Measurements from ENCODE around the gene GRIK4.

DNA sequence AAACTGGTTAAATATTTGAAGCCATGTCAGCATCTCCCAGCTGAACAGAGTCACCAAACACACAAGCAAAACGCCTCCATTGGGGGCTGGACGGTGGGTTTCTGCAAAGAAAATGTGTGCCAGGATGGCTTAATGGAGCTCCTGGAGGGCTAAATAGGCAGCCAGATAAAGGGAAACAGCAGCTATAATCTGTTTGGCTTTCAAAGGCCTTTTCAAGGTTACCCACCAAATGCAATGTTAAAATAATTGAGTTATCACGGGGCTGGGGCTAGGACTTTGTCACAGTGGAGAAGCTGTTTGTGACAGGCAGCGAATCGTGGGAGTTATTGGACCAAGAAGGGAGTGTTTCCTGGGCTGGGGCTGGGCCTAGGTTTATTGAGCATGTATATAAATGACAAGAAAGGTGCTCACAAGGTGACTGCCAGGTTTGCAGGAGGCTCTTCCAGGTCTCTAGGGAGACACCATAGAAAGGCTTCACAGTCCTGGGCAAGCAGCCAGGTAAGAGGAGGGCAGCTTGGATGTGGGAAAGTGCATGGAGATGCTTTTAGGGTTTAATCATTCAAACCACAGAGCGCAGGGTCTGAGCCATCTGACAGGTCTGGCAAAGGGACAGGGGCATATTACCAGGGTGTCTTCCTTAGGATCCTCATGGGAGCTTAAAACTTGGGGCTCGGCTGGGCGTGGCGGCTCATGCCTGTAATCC is 28.3 kb downstream of the GRIK4 start:
- TF ChIP-seq, protein P1, sequence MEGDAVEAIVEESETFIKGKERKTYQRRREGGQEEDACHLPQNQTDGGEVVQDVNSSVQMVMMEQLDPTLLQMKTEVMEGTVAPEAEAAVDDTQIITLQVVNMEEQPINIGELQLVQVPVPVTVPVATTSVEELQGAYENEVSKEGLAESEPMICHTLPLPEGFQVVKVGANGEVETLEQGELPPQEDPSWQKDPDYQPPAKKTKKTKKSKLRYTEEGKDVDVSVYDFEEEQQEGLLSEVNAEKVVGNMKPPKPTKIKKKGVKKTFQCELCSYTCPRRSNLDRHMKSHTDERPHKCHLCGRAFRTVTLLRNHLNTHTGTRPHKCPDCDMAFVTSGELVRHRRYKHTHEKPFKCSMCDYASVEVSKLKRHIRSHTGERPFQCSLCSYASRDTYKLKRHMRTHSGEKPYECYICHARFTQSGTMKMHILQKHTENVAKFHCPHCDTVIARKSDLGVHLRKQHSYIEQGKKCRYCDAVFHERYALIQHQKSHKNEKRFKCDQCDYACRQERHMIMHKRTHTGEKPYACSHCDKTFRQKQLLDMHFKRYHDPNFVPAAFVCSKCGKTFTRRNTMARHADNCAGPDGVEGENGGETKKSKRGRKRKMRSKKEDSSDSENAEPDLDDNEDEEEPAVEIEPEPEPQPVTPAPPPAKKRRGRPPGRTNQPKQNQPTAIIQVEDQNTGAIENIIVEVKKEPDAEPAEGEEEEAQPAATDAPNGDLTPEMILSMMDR (IDR thresholded peaks at IDR 0.05; ENCODE audit: low read depth, low read length, poor library complexity, severe bottlenecking): no peak
- TF ChIP-seq EZH2phosphoT487 (IDR thresholded peaks at IDR 0.05; ENCODE audit: borderline replicate concordance, low read length): no peak

All from DOHH2 (cell line).